ENCODE data around the gene EXOC6B.

DNA sequence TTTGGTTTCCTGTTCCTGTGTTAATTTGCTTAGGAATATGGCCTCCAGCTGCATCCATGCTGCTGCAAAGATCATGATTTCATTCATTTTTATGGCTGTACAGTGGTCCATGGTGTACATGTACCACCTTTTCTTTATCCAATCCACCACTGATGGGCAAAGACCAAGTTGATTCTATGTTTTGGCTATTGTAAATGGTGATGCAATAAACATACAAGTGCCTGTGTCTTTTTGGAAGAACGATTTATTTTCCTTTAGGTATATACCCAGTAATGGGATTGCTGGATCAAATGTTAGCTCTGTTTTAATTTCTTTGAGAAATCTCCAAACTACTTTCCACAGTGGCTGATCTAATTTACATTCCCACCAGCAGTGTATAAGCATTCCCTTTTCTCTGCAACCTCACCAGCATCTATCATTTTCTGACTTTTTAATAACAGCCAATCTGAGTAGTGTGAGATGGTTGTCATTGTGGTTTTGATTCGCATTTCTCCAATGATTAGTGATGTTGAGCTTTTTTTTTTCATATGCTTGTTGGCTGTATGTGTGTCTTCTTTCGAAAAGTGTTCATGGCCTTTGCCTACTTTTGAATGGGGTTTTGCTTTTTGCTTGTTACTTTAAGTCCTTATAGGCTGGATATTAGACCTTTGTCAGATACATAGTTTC, 19.4 kb downstream of the EXOC6B start:
- TF ChIP-seq, protein P1, sequence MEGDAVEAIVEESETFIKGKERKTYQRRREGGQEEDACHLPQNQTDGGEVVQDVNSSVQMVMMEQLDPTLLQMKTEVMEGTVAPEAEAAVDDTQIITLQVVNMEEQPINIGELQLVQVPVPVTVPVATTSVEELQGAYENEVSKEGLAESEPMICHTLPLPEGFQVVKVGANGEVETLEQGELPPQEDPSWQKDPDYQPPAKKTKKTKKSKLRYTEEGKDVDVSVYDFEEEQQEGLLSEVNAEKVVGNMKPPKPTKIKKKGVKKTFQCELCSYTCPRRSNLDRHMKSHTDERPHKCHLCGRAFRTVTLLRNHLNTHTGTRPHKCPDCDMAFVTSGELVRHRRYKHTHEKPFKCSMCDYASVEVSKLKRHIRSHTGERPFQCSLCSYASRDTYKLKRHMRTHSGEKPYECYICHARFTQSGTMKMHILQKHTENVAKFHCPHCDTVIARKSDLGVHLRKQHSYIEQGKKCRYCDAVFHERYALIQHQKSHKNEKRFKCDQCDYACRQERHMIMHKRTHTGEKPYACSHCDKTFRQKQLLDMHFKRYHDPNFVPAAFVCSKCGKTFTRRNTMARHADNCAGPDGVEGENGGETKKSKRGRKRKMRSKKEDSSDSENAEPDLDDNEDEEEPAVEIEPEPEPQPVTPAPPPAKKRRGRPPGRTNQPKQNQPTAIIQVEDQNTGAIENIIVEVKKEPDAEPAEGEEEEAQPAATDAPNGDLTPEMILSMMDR (IDR thresholded peaks at IDR 0.05): no peak
- TF ChIP-seq ZFX (IDR thresholded peaks at IDR 0.05; ENCODE audit: borderline replicate concordance): no peak
